Naive thymus-derived CD4-positive, alpha-beta T cell (primary cell): ENCODE measurements around the gene CD164L2. TPM values are rescaled to one million over a fixed set of nuclear protein-coding genes. Genes with fewer than 3 reads are reported as not detected.
A peak's percentile ranks its signal among the peaks of the same experiment; 100 is the strongest.

Experiments used
- ATAC-seq: fragments of 150-1000 bp; cut with Tn5 transposase; 2 replicates; pipeline ENCODE4 v1.10.0; 2021; ENCODE audit warnings: mild to moderate bottlenecking, moderate library complexity
- CTCF ChIA-PET: fragments of 350-600 bp; sonication (Branson Sonifier 250); formaldehyde crosslinking; loops from one replicate; lab custom pipeline; 2021; ENCODE audit warnings: antibody characterized with exemption; lab: Charles Lee
- POLR2A ChIA-PET: fragments of 350-600 bp; sonication (Branson Sonifier 250); formaldehyde crosslinking; loops from one replicate; lab custom pipeline; 2021; ENCODE audit warnings: antibody characterized with exemption, inconsistent platforms; lab: Charles Lee
- DNase-seq, 9 donors: peaks; one replicate each; pipeline versions ENCODE4 v3.0.0 to v3.0.0-alpha.2; 2020 to 2022; ENCODE audit warnings: mixed read lengths in 1 of 9
- H3K27ac ChIP-seq: one replicate; pipeline ENCODE4 v1.7.0; 2013; ENCODE audit warnings: mild to moderate bottlenecking, low read depth, low read length, moderate library complexity
- H3K27me3 ChIP-seq, 2 donors: one replicate each; pipeline ENCODE4 v1.7.0; 2013; ENCODE audit warnings: low read length in 2 of 2, mild to moderate bottlenecking in 2 of 2, moderate library complexity in 2 of 2; ENCODE audit not compliant: control insufficient read depth in 2 of 2, insufficient read depth in 2 of 2
- H3K36me3 ChIP-seq, 3 experiments: 1 replicate in 2 of 3; 2 replicates in 1 of 3; pipeline ENCODE4 v1.7.0; 2013; ENCODE audit warnings: low read length in 3 of 3, mild to moderate bottlenecking in 3 of 3, moderate library complexity in 1 of 3; ENCODE audit not compliant: insufficient read depth in 3 of 3, control insufficient read depth in 2 of 3
- H3K4me1 ChIP-seq, 2 donors: one replicate each; pipeline ENCODE4 v1.7.0; 2013; ENCODE audit warnings: low read length in 2 of 2, mild to moderate bottlenecking in 2 of 2, moderate library complexity in 1 of 2; ENCODE audit not compliant: control insufficient read depth in 2 of 2, insufficient read depth in 2 of 2
- H3K4me3 ChIP-seq: 2 replicates; pipeline ENCODE4 v1.7.0; 2013; ENCODE audit warnings: mild to moderate bottlenecking, low read length
- H3K9me3 ChIP-seq, 3 experiments: 1 replicate in 2 of 3; 2 replicates in 1 of 3; pipeline ENCODE4 v1.7.0; 2013; ENCODE audit warnings: low read length in 3 of 3; ENCODE audit not compliant: control insufficient read depth in 2 of 3
- H3K27ac Mint-ChIP-seq, 9 donors: one replicate each; pipeline ENCODE4 v1.8.0; 2020 to 2022; ENCODE audit warnings: mixed read lengths in 9 of 9, mild to moderate bottlenecking in 8 of 9, moderate library complexity in 5 of 9, inconsistent platforms in 2 of 9
- H3K27me3 Mint-ChIP-seq, 5 donors: one replicate each; pipeline ENCODE4 v1.8.0; 2021 to 2022; ENCODE audit warnings: mixed read lengths in 5 of 5, mild to moderate bottlenecking in 1 of 5
- H3K36me3 Mint-ChIP-seq, 5 donors: one replicate each; pipeline ENCODE4 v1.8.0; 2020 to 2022; ENCODE audit warnings: mixed read lengths in 5 of 5, mild to moderate bottlenecking in 3 of 5, inconsistent platforms in 1 of 5
- H3K4me1 Mint-ChIP-seq, 7 donors: one replicate each; pipeline ENCODE4 v1.8.0; 2020 to 2022; ENCODE audit warnings: mixed read lengths in 7 of 7, mild to moderate bottlenecking in 3 of 7, inconsistent platforms in 1 of 7
- H3K4me3 Mint-ChIP-seq, 10 donors: one replicate each; pipeline ENCODE4 v1.8.0; 2020 to 2022; ENCODE audit warnings: mild to moderate bottlenecking in 10 of 10, mixed read lengths in 10 of 10, moderate library complexity in 6 of 10, inconsistent platforms in 2 of 10
- H3K9me3 Mint-ChIP-seq, 11 donors: one replicate each; pipeline ENCODE4 v1.8.0; 2020 to 2022; ENCODE audit warnings: mixed read lengths in 11 of 11, mild to moderate bottlenecking in 4 of 11, inconsistent platforms in 1 of 11, moderate library complexity in 1 of 11
- intact Hi-C, 2 donors: fragments of 100-400 bp; cut with micrococcal nuclease; formaldehyde crosslinking; loops; one replicate each; pipeline ENCODE4 v1.15.1; 2023
- polyA plus RNA-seq, 2 donors: library from polyadenylated mRNA; unstranded; fragments of 300-500 nt; fragmentation: Illumina TruSeq; gene quantifications; one replicate each; pipeline ENCODE4 v1.2.3, GENCODE V29; 2021
- total RNA-seq, 6 experiments: library from RNA in 5 of 6; stranded (reverse) in 5 of 6; gene quantifications; 1 replicate in 5 of 6; 2 replicates in 1 of 6; pipeline ENCODE4 v1.2.3 and lab custom pipeline; 2021 to 2026

The CD164L2 gene
- total and polyA plus RNA-seq, 7 experiments from 2014 or later = 0.24 TPM; not detected in 6

DNA sequence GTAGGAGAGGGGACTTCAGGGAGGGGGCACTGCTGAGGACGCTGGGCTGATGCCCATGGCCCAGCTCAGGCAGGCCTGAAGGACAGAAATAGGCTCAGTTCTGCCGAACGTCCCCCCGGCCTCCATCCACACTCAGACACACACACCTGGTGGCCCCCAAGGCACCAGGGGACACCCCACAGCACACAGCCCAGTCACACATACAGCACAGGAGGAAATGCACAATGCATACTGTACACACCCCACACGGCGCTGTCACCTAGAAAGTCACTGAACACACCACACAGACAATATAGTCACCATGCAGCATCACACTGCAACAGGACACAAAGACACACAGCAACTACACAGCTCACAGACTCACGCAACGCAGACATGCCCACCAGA, 40.7 kb downstream of the CD164L2 start:
- Mint-ChIP-seq H3K4me3 (peak overlapping the region; percentile 91 to 100 (median 96)), H3K27ac (peak overlapping the region; percentile 86 to 98 (median 94)), H3K9me3 (peaks cover 0 to 4% (median 0%) of the 10 kb centered on the region in 11 donors), H3K4me1 (peaks cover 22 to 68% (median 57%) of the 10 kb centered on the region in 7 donors), H3K27me3 (no peaks in the 10 kb centered on the region), H3K36me3 (peaks cover 4 to 23% (median 9%) of the 10 kb centered on the region in 5 donors)
- H3K9me3 ChIP-seq = no peaks in the 10 kb centered on the region
- DNase-seq = peak in 4 of 9 donors; percentile 30 to 40 (median 34)
- ATAC-seq = peak; percentile 44
- H3K27ac ChIP-seq = peak overlapping the region; percentile 87
- no peaks in the 10 kb centered on the region for H3K27me3 ChIP-seq
- POLR2A ChIA-PET = interaction anchor here (0.7 to 7.2 kb wide), 11 partner anchors 9 to 870 kb away, joined by 3 to 111 read pairs (median 4); partner anchors contain the start of genes HMGN2 and TMEM222
- H3K4me1 ChIP-seq = peaks cover 11 to 29% of the 10 kb centered on the region in 2 donors
- CTCF ChIA-PET = interaction anchor here (0.5 to 2.8 kb wide), 11 partner anchors 10 to 892 kb away, joined by 3 to 23 read pairs (median 4); partner anchors contain the start of gene IFI6
- intact Hi-C loops = loop anchor here (1.0 to 5.0 kb wide), 5 partner anchors 15 to 1210 kb away; partner anchors contain the start of genes MAP3K6 (in 1 of the 2), TMEM222 (in 1 of the 2) and TRNAU1AP (in 1 of the 2)
- peaks cover 0 to 20% (median 3%) of the 10 kb centered on the region in 3 experiments for H3K36me3 ChIP-seq
- H3K4me3 ChIP-seq = peak overlapping the region; percentile 85

DNA sequence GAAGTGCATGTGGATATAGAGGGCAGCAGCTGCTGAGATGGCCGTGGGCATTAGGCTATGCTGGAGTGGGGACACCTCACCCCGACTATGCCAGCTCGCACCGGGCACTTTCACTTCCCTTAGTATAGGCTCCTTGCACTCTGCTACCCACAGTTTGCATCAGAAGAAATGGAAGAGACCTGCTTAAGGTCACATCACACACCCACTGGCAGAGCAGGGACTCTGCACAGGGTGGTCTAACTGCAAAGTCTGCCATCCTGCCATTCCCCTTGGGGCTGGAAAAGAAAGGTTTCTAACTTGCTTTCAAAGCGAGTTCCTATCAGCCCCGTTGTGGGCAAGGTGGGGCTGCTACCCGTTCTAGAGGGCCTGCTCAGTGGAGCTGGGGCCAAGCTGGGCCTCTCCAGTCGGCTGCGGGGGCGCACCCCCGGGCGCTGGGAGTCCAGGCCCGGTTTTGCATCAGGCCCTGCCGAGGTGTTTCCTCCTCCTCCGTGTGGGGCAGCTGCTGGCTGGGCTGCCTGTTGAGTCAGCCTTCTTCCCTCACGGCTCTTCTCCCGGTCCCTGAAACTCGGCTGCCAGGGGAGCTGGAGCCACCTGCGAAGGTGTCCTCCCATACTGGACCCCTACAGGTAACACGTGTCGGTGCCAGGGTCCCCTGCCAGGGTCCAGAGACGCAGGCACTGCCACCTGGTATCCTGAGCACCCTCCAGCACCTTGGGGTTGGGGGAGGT, 41.4 kb downstream of the CD164L2 start, which contains the start of gene SYTL1:
SYTL1 (plus strand) TSS at position 498 of the 728 bp plus-strand sequence. CDS start 3,313 bp downstream, outside the sequence.
- Histone ChIP-seq H3K27ac (peak within 1 kb of the TSS; percentile 87), H3K36me3 (peaks cover 0 to 23% (median 0%) of the 10 kb centered on the region in 3 experiments), H3K27me3 (no peaks in the 10 kb centered on the region), H3K4me3 (peak within 1 kb of the TSS; percentile 85), H3K4me1 (peaks cover 11 to 29% of the 10 kb centered on the region in 2 donors), H3K9me3 (no peaks in the 10 kb centered on the region)
- H3K4me1 Mint-ChIP-seq = peaks cover 22 to 68% (median 53%) of the 10 kb centered on the region in 7 donors
- ATAC-seq (peak; percentile 74), DNase-seq (peak; percentile 49 to 72 (median 60))
- peak within 1 kb of the TSS; percentile 91 to 100 (median 96) for H3K4me3 Mint-ChIP-seq
- peak within 1 kb of the TSS; percentile 86 to 98 (median 94) for H3K27ac Mint-ChIP-seq
- no peaks in the 10 kb centered on the region for H3K27me3 Mint-ChIP-seq
- intact Hi-C loops = loop anchor here (1.0 to 5.0 kb wide), 6 partner anchors 8 to 1211 kb away; partner anchors contain the start of genes MAP3K6 (in 1 of the 2), TMEM222 (in 1 of the 2) and TRNAU1AP (in 1 of the 2)
- peaks cover 4 to 26% (median 6%) of the 10 kb centered on the region in 5 donors for H3K36me3 Mint-ChIP-seq
- CTCF ChIA-PET = interaction anchor here (0.5 to 2.8 kb wide), 10 partner anchors 9 to 893 kb away, joined by 3 to 23 read pairs (median 4); partner anchors contain the start of gene IFI6
- H3K9me3 Mint-ChIP-seq = peaks cover 0 to 4% (median 0%) of the 10 kb centered on the region in 11 donors
- POLR2A ChIA-PET = interaction anchor here (0.7 to 7.2 kb wide), 12 partner anchors 9 to 870 kb away, joined by 3 to 111 read pairs (median 4); partner anchors contain the start of genes HMGN2 and TMEM222

DNA sequence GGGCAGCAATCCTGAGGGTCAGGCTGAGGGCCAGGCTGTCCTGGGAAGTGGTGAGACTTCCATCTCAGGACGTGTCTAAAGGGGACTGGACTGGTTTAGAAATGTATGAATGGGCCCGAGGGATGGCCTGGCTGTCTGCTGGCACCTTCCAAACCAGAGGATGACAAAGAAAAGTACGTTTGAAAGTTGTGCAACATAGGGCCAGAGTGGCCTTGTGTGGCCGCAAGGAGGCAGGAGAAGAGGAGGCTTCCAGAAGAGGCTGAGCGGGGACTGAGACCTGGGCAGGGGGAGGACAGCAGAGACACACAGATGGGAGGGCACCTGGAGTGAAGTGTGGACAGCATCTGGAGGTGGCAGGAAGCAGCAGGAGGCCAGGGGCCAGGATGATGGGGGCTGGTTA, 43.9 kb downstream of the CD164L2 start:
- Histone ChIP-seq H3K9me3 (no peaks in the 10 kb centered on the region), H3K27ac (peak overlapping the region; percentile 45), H3K4me1 (peaks cover 11 to 19% of the 10 kb centered on the region in 2 donors), H3K4me3 (no peak overlapping the region), H3K27me3 (no peaks in the 10 kb centered on the region), H3K36me3 (peaks cover 4 to 31% (median 6%) of the 10 kb centered on the region in 3 experiments)
- Mint-ChIP-seq H3K4me3 (peak overlapping the region in 9 of 10 donors; percentile 2 to 97 (median 59)), H3K36me3 (peaks cover 0 to 18% (median 5%) of the 10 kb centered on the region in 5 donors), H3K4me1 (peaks cover 17 to 48% (median 38%) of the 10 kb centered on the region in 7 donors), H3K9me3 (peaks cover 0 to 4% (median 0%) of the 10 kb centered on the region in 11 donors), H3K27ac (peak overlapping the region; percentile 56 to 98 (median 91)), H3K27me3 (no peaks in the 10 kb centered on the region)
- ATAC-seq (no peak), DNase-seq (no peak)
- intact Hi-C loops = no loop called here
- ChIA-PET POLR2A (interaction anchor here (0.8 to 2.2 kb wide), 5 partner anchors 10 to 15 kb away, joined by 3 to 5 read pairs (median 4); no protein-coding TSS in a partner anchor), CTCF (interaction anchor here (1.0 to 1.5 kb wide), 4 partner anchors 12 to 48 kb away, joined by 3 to 4 read pairs (median 3); no protein-coding TSS in a partner anchor)

DNA sequence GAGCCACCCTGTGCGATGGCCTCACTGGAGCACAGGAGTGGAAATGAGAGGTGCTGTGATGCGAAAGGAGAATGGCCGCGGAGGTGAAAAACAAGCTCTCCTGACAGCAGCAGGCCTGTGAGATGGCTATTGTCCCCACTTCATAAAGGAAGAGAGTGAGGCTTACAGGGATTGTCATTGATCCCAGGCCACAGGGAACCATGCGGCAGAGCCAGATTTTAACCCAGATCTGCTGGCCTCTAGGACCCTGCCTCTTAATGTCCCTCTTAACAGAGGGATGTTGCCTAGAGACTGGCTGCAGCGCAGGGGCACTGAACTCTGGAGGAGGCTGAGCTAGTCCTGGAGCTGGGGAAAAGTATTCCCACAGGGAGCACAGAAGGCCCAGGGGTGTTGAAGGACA, 44.4 kb downstream of the CD164L2 start:
- peak overlapping the region; percentile 45 for H3K27ac ChIP-seq
- intact Hi-C loops = no loop called here
- Mint-ChIP-seq H3K36me3 (peaks cover 0 to 20% (median 9%) of the 10 kb centered on the region in 5 donors), H3K27me3 (no peaks in the 10 kb centered on the region), H3K9me3 (peaks cover 0 to 4% (median 0%) of the 10 kb centered on the region in 11 donors), H3K4me3 (peak overlapping the region in 3 of 10 donors; percentile 59 to 97 (median 72)), H3K4me1 (peaks cover 17 to 45% (median 33%) of the 10 kb centered on the region in 7 donors), H3K27ac (peak overlapping the region; percentile 56 to 98 (median 91))
- POLR2A ChIA-PET = interaction anchor here (0.8 to 2.2 kb wide), 4 partner anchors 10 to 15 kb away, joined by 3 to 6 read pairs (median 4); no protein-coding TSS in a partner anchor
- CTCF ChIA-PET = interaction anchor here (1.0 to 1.5 kb wide), 3 partner anchors 18 to 49 kb away, joined by 3 to 4 read pairs (median 3); no protein-coding TSS in a partner anchor
- ATAC-seq (no peak), DNase-seq (no peak)
- no peak overlapping the region for H3K4me3 ChIP-seq
- H3K27me3 ChIP-seq = no peaks in the 10 kb centered on the region
- H3K36me3 ChIP-seq = peaks cover 4 to 36% (median 9%) of the 10 kb centered on the region in 3 experiments
- H3K9me3 ChIP-seq = no peaks in the 10 kb centered on the region
- H3K4me1 ChIP-seq = peaks cover 11 to 15% of the 10 kb centered on the region in 2 donors

DNA sequence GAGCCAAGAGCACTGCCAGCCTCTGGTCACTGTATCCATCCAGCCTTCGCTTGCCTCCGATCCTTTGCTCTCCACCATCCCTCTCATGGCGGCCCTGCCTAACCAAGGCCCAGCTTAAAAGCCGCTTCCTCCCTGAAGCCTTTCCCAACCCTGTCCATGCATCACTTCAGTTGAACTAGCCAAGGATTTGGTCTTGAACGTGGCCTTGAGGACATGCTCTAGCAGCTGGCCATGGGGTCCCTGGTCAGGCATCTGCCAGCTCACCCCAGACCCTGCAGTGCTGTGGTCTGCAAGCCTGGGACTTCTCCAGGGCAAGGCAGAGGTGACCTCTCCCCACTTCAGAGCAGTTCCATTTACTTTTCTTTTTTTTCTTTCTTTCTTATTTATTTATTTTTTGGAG, 46.4 kb downstream of the CD164L2 start:
- peaks cover 0 to 14% (median 9%) of the 10 kb centered on the region in 5 donors for H3K36me3 Mint-ChIP-seq
- no peaks in the 10 kb centered on the region for H3K27me3 Mint-ChIP-seq
- Histone ChIP-seq H3K9me3 (no peaks in the 10 kb centered on the region), H3K27me3 (no peaks in the 10 kb centered on the region), H3K36me3 (peaks cover 11 to 56% (median 16%) of the 10 kb centered on the region in 3 experiments), H3K4me3 (no peak overlapping the region), H3K4me1 (peaks cover 17 to 22% of the 10 kb centered on the region in 2 donors), H3K27ac (no peak overlapping the region)
- H3K4me3 Mint-ChIP-seq = no peak overlapping the region
- intact Hi-C loops = no loop called here
- no peak for ATAC-seq
- CTCF ChIA-PET = interaction anchor here (0.6 to 1.1 kb wide), 2 partner anchors 39 to 1096 kb away, joined by 3 read pairs; no protein-coding TSS in a partner anchor
- peaks cover 0 to 4% (median 0%) of the 10 kb centered on the region in 11 donors for H3K9me3 Mint-ChIP-seq
- H3K27ac Mint-ChIP-seq = no peak overlapping the region
- POLR2A ChIA-PET = interaction anchor here (0.6 to 1.6 kb wide), 3 partner anchors 9 to 59 kb away, joined by 3 to 6 read pairs (median 4); no protein-coding TSS in a partner anchor
- H3K4me1 Mint-ChIP-seq = peaks cover 30 to 53% (median 41%) of the 10 kb centered on the region in 7 donors
- DNase-seq = no peak
